22Rv1 (cell line): ENCODE data around the gene UBALD2.

Source experiments
- ZFX ChIP-seq: fragments of 450-650 bp; IDR thresholded peaks from 2 replicates; pipeline ENCODE4 v1.6.1; 2017; ENCODE audit warnings: antibody characterized with exemption, borderline replicate concordance
- TF ChIP-seq, protein P1 (sequence below): fragments of 450-650 bp; IDR thresholded peaks from 2 replicates; pipeline ENCODE4 v1.5.1; 2017; ENCODE audit warnings: mild to moderate bottlenecking

DNA sequence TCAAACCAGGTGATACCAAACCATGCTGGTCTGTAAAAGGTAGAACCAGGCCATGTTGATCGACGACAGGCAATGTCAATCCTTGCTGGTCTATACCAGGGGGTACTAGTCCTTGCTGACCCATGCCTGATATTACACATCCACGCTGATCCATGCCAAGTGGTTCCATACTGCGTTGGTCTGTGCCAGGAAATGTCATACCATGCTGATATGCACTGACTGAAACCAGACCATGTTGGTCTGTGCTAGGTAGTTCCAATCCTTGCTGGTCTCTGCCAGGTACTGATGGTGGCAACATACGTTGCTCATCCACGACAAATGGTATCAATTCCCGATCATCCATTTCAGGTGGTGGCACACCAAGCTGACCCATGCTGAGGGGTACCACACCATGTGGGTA lies 28.0 kb downstream of the UBALD2 start:
- TF ChIP-seq, protein P1, sequence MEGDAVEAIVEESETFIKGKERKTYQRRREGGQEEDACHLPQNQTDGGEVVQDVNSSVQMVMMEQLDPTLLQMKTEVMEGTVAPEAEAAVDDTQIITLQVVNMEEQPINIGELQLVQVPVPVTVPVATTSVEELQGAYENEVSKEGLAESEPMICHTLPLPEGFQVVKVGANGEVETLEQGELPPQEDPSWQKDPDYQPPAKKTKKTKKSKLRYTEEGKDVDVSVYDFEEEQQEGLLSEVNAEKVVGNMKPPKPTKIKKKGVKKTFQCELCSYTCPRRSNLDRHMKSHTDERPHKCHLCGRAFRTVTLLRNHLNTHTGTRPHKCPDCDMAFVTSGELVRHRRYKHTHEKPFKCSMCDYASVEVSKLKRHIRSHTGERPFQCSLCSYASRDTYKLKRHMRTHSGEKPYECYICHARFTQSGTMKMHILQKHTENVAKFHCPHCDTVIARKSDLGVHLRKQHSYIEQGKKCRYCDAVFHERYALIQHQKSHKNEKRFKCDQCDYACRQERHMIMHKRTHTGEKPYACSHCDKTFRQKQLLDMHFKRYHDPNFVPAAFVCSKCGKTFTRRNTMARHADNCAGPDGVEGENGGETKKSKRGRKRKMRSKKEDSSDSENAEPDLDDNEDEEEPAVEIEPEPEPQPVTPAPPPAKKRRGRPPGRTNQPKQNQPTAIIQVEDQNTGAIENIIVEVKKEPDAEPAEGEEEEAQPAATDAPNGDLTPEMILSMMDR = no peak
- TF ChIP-seq ZFX = no peak
